ENCODE data around the gene SYNPO2.

DNA sequence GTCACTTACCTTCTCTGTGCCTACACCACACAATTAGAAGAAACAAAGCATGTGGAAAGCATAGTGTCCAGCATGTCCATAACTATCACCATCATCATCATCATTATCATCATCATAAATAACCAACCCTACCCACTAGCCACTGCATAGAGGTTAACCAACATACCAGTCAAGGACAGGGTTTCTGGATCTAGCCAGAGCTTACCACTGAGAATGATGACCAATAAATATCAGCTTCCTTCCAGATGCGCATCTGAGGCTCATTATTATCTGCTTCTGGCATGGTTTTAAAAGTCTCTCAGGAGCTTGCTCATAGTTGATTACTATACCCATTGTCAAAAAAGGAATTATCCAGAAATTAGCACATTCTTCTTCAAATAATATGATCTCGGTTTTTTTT, 221.5 kb downstream of the SYNPO2 start:
- TF ChIP-seq, protein P1, sequence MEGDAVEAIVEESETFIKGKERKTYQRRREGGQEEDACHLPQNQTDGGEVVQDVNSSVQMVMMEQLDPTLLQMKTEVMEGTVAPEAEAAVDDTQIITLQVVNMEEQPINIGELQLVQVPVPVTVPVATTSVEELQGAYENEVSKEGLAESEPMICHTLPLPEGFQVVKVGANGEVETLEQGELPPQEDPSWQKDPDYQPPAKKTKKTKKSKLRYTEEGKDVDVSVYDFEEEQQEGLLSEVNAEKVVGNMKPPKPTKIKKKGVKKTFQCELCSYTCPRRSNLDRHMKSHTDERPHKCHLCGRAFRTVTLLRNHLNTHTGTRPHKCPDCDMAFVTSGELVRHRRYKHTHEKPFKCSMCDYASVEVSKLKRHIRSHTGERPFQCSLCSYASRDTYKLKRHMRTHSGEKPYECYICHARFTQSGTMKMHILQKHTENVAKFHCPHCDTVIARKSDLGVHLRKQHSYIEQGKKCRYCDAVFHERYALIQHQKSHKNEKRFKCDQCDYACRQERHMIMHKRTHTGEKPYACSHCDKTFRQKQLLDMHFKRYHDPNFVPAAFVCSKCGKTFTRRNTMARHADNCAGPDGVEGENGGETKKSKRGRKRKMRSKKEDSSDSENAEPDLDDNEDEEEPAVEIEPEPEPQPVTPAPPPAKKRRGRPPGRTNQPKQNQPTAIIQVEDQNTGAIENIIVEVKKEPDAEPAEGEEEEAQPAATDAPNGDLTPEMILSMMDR (IDR thresholded peaks at IDR 0.05) = no peak
- TF ChIP-seq EZH2 (IDR thresholded peaks at IDR 0.05) = no peak
- no peak for TF ChIP-seq EZH2phosphoT487 (IDR thresholded peaks at IDR 0.05)
